Stimulated activated CD8-positive, alpha-beta memory T cell treated with anti-CD3 and anti-CD28 coated beads, Interleukin-15, amount 100 ng/mL, for 48 hours (primary cell): ENCODE data around the gene MAP3K6.
"Not testable (repeated sequence)": the region's sequence is repeated elsewhere in the genome, so short reads cannot be mapped to it uniquely, and the experiment has no call there.

Experiments
- DNase-seq, 2 donors: peaks; one replicate each; pipeline ENCODE4 v3.0.0-alpha.2; 2020; ENCODE audit warnings: low read depth in 2 of 2

MAP3K6 gene

GRCh38 chr1:27395441-27396195 is 28.9 kb upstream of the MAP3K6 start:
- peak; percentile 49 to 58 for DNase-seq

- no peak for DNase-seq
These were observed 28.2 kb upstream of the MAP3K6 start for GRCh38 chr1:27394925-27395324.

GRCh38 chr1:27394282-27394658 is 27.5 kb upstream of the MAP3K6 start:
- DNase-seq = no peak

GRCh38 chr1:27393641-27394281 is 27.0 kb upstream of the MAP3K6 start:
- DNase-seq = no peak

- no peak for DNase-seq
These were observed 26.2 kb upstream of the MAP3K6 start for GRCh38 chr1:27392778-27393635.

- DNase-seq = peak; percentile 90 to 92
These were observed 25.5 kb upstream of the MAP3K6 start, which contains the start of gene GPR3 for GRCh38 chr1:27392096-27392777. Gene GPR3, plus strand, starts transcription at chr1:27392622. Its CDS starts 1,177 bp downstream, at chr1:27393799.

- no peak for DNase-seq
These were observed 24.8 kb upstream of the MAP3K6 start for GRCh38 chr1:27391511-27392095.

GRCh38 chr1:27388337-27389005 is 21.7 kb upstream of the MAP3K6 start:
- DNase-seq = peak in 1 of 2 donors; percentile 28

- DNase-seq = not testable (repeated sequence)
These were observed 18.0 kb upstream of the MAP3K6 start for GRCh38 chr1:27384797-27385196.

- no peak for DNase-seq
These were observed 16.9 kb upstream of the MAP3K6 start for GRCh38 chr1:27383661-27384060.

GRCh38 chr1:27383039-27383605 is 16.4 kb upstream of the MAP3K6 start, which contains the start of gene CD164L2:
Gene CD164L2, minus strand, starts transcription at chr1:27383333. Its CDS starts 94 bp downstream, at chr1:27383239.
- no peak for DNase-seq

- DNase-seq = no peak
These were observed 15.4 kb upstream of the MAP3K6 start for GRCh38 chr1:27381969-27382762.

GRCh38 chr1:27380766-27381733 is 14.3 kb upstream of the MAP3K6 start:
- DNase-seq = no peak

- DNase-seq = no peak
These were observed 13.5 kb upstream of the MAP3K6 start for GRCh38 chr1:27380224-27380623.

- DNase-seq = no peak
These were observed 12.9 kb upstream of the MAP3K6 start for GRCh38 chr1:27379564-27380122.

GRCh38 chr1:27377760-27378495 is 11.2 kb upstream of the MAP3K6 start:
- DNase-seq = no peak

- DNase-seq = no peak
These were observed 7.8 kb upstream of the MAP3K6 start, which contains the start of gene FCN3 for GRCh38 chr1:27374362-27375086. Gene FCN3, minus strand, starts transcription at chr1:27374824. Its CDS starts 6 bp downstream, at chr1:27374818.
